ENCODE data around the gene FAM217A.

DNA sequence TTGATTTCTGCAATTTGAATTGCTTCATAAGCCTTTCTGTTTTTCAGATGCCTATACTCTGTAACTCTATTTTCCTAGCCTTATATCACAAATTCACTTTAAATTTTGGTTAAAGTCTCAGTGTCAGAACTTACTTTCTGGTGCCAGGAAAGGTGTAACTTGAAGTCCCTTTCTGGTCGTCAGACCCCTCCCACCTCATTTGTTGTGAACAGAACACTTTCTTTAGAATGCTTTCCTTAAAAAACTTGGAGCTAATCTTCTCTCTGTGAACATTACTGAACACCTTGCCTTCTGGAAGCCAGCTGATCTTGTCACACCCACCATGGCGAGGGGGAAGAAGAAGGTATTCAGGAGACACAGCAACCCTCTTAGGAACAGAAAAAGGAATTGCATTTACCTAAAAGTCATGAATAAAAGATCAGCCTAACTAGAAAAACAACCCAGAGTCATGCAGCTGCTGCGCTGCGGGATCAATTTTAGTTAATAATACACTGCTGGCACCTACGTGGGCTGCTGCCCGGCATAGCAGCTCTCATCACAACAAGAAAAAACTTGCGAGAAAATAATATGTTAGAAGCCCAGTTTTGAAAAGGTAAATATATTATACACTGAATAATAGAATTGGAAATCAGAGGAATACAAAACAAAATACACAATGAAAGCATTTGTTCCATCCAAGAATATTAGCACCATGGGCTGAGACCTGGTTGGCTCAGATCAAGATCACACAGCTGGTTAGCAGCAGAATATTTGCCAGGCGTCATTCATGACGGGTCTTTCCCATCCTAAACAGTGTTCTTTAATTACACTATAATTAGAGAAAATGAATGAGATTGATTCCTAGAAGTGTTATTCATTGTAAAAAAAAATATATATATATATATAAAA, 5.8 kb upstream of the FAM217A start:
- no peak for TF ChIP-seq POLR2A (IDR thresholded peaks at IDR 0.05)
- TF ChIP-seq CTCF (IDR thresholded peaks at IDR 0.05), result no peak
